Activated CD8-positive, alpha-beta memory T cell treated with anti-CD3 and anti-CD28 coated beads for 4 hours (primary cell): ENCODE data around the gene MAN2B2.

Experiments
- DNase-seq, 2 donors: peaks; one replicate each; pipeline ENCODE4 v3.0.0-alpha.2; 2020; ENCODE audit warnings: low read depth in 2 of 2

Gene MAN2B2

DNA sequence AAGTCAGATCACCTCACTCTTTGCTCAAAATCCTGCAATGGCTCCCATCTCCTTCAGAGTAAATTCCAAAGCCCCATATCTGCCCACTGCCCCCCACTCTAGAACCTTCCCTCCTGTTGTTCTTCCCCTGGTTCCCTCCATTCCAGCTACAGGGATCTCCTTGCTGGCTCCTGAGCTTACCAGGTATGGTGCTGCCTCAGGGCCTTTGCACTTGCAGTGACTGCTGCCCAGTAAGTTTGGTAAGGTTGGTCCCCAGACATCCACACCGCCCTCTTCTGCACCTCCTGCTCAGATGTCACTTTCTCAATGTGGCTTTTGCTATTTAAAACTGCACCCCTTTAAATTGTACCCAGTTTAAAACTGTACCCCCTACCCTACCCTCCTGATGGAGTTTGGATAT, 7.8 kb upstream of the MAN2B2 start:
- no peak for DNase-seq

DNA sequence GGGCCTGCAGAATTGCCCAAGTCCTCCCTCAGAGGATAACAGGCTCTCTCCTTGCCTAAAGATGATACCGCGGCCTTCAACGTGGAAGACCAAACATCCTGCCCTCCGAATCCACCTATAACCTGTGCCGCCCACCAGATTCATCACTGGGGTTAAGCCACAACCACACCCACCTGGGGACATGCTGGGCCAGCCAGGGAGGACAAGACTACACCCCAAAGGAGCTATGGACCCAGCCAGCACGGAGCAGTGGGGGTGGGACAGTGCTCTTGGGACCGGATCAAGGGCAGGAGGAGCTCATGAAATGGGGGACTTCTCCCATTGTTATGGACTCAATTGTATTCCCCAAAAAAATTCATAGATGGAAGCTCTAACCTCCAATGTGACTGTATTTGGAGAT, 6.8 kb upstream of the MAN2B2 start:
- DNase-seq: no peak

GRCh38 chr4:6568689-6569332, 6.2 kb upstream of the MAN2B2 start:
- no peak for DNase-seq

DNA sequence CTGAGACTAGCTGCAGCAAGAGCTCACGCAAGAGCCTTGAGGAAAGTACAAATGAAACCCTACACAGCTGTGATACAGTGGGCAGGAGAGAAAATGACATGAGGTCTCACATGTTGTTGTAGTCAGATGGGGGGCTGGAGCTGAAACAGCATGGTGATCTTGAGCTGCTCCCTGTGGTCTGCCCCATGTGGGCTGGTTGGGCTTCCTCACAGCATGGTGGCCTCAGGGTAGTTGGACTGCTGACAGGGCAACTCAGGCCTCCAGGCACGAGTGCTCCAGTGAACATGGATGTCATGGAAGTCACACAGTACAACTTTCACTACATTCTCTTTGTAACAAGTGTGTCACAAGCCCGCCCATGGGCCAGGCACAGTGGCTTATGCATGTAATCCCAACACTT, 3.4 kb upstream of the MAN2B2 start:
- no peak for DNase-seq

- no peak for DNase-seq
Observed at GRCh38 chr4:6573551-6573950, 1.4 kb upstream of the MAN2B2 start.

- no peak for DNase-seq
Observed at GRCh38 chr4:6573986-6574746, 823 bp upstream of the MAN2B2 start.

- DNase-seq: no peak
Observed at GRCh38 chr4:6575503-6576240, 683 bp downstream of the MAN2B2 start.

DNA sequence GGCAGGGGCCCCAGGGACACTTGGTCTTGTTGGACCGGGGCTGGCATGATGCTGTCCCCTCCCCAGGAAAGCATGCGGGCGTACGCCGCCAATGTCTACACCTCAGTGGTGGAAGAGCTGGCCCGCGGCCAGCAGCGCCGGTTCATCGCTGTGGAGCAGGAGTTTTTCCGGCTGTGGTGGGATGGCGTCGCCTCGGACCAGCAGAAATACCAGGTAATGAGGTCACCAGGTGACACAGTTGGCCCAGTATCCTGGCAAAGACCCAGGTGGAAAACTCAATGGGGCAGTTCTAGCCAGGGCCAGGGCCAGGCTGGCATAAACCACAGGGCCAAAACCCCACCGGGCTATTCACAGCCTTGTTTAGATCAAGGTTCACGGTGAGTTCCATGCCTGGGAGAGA, 1.5 kb downstream of the MAN2B2 start:
- no peak for DNase-seq

DNA sequence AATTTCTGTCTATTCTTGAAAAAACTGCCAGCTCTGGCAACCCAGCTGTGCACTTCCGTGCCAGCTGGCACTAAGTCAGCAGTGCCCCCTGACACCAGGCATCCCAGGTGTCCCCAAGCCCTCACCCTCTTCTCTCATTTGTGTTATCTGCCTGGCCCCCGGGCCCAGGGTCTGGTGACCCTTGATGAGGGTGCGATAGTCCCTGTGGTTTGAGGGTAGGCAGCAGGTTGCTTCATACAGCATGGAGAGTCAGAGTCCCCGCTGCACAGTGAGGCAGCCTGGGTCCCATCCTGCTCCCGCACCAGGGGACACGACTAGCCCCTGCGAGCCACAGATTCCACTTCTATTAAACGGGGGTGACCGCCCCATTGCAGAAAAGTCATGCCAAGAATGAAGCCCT, 1.9 kb downstream of the MAN2B2 start:
- no peak for DNase-seq

DNA sequence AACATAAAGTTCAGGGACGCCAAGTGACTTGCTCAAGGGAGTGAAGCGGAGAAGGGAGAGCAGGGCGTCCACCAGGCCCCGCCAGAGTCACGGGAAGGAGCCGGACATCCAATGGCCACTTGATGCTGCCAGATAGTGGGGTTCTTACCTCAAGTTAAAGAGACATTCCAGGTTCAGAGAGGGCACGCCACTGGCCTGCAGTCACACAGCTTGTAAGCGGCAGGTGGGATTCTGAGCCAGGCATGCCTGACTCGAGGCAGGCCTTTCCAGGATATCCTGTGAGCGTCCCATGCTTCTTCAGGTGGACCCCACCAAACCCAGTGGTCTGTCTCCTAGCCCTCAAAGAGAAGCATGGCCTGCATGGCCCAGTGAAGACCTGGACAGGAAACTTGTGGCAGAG, 2.4 kb downstream of the MAN2B2 start:
- DNase-seq: no peak

DNA sequence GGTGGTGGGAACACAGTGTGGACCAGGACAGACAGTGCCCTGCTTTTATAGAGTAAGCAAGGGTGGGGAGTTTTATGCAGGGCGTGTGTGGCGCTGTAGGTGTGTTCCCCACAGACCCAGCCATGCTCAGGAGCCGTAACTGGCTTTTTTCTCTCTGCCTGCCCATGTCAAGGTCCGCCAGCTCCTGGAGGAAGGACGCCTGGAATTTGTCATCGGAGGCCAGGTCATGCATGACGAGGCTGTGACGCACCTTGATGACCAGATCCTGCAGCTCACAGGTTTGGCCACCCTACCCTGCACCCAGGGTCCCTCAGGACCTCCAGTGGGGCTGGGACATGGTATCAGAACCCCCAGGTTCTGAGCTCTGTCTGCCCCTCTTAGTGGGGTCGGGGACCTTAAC, 3.2 kb downstream of the MAN2B2 start:
- no peak for DNase-seq

DNA sequence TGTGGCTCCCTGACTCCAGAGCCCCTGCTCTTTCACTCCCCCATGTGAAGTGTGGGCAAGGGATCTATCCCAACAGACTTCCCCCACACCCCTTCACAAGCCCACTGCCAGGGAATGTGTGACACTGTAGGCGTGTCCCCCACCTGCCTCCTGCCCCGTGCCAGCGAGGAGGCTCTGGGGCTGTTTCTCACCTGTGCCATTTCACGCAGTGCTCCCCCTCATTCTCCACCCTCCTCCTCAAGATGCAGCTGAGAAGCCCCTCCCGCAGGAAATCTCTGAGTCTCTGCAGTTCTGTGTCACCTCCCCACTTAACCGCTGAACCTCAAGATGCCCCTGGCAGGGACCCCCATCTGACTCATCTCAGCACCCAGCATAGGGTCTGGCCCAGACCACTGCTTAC, 5.4 kb downstream of the MAN2B2 start:
- no peak for DNase-seq

GRCh38 chr4:6581566-6582121, 6.7 kb downstream of the MAN2B2 start:
- no peak for DNase-seq

- DNase-seq: no peak
Observed at GRCh38 chr4:6582889-6583490, 8.0 kb downstream of the MAN2B2 start.

DNA sequence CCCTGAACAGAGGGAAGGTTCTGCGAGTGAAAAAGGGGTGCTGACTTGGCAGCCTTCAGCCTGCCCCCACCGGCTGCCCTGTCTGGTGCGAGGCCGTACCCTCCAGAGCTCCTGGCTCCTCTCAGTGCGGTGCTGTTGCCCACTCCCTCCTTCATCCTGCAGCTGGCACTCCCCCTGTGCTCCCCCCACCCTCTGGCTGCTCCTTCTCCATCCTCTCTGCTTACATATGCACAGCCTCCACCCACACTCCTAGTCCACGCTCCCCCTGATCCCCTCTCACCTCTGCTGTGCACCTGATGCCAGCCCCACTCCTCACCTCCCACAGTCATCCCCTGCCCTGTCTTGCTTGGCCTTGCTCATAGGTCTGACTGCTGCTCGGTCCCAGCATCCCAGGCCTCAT, 9.9 kb downstream of the MAN2B2 start:
- DNase-seq: no peak

DNA sequence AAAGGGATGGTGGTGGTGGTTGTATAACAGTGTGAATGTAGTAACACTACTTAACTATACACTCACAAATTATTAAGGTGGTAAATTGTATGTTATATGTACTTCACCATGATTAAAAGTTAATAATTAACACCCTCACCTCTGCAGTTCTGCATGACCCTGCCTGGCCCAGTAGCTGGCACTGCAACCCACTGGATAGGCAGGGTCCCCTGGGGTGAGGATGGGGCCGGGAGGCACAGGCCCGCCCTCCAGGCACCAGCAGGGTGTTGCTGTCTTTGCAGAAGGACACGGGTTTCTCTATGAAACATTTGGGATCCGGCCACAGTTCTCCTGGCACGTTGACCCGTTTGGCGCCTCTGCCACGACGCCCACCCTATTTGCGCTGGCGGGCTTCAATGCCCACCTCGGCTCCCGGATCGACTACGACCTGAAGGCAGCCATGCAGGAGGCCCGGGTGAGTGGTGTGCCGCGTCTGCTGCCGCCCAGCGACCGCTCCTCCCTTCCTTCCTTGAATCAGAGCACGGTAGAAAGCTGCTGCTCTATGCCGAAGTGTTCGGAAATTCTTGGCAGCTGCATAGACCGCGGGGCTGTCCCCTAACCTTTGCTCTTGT, 11.8 kb downstream of the MAN2B2 start:
- DNase-seq: no peak

GRCh38 chr4:6589444-6589843, 14.5 kb downstream of the MAN2B2 start:
- no peak for DNase-seq

DNA sequence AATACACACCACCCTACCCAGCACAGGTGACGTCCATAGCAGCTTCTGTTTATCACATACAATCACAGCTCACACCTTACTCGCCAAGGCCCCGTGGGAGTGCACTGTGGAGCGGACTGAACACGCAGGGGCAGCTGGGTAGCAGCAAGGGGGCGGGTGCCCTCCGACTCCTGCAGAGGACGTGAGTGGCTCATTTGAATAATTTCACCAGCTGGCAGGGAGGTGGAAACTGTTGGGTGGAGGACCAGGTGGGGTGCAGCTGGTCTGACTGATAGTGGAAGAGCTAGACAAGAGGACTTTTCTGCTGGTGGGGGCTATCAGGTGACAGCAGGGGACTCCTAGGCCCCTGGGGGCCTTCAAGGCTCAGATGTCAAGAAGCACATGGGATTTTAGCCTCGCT, 16.3 kb downstream of the MAN2B2 start:
- no peak for DNase-seq

- no peak for DNase-seq
Observed at GRCh38 chr4:6591781-6592180, 16.8 kb downstream of the MAN2B2 start.

DNA sequence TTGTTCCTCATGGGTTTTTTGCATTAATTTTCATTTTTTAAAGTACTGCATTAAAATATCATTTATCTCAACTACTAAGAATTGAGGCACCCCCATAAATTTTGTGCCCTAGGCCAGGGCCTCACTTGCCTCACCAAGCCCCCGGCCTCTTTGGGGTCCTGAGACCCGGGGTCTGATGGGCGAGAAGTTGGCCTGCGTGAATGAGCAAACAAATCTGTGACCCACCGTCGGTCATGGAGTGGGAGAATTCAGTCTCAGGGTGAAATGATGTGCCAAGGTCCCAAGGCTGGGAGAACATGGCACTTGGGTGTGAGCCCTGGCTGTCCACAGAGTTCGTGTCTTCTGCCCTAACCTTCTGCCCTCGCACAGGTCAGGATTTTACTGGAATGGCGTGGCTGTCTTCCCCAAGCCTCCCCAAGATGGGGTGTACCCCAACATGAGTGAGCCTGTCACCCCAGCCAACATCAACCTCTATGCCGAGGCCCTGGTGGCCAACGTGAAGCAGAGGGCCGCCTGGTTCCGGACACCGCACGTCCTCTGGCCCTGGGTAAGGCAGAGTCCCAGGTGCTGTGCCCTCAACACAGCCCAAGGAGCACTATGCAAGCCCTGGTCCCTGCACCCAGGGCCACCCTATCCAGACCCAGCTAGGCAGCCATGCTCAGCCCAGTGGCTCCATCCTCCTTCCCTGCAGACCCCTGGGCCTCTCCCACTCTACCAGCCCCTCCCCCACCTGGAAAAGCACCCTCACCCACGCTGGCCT, 18.0 kb downstream of the MAN2B2 start:
- DNase-seq: no peak

- DNase-seq: no peak
Observed at GRCh38 chr4:6594341-6594740, 19.4 kb downstream of the MAN2B2 start.
